ENCODE measurements around the gene SLC12A7.
"Not testable (repeated sequence)": the region's sequence is repeated elsewhere in the genome, so short reads cannot be mapped to it uniquely, and the experiment has no call there.

Gene SLC12A7

GRCh38 chr5:1095990-1096363 lies 15.9 kb downstream of the SLC12A7 start:
- DNase-seq, result no peak

DNA sequence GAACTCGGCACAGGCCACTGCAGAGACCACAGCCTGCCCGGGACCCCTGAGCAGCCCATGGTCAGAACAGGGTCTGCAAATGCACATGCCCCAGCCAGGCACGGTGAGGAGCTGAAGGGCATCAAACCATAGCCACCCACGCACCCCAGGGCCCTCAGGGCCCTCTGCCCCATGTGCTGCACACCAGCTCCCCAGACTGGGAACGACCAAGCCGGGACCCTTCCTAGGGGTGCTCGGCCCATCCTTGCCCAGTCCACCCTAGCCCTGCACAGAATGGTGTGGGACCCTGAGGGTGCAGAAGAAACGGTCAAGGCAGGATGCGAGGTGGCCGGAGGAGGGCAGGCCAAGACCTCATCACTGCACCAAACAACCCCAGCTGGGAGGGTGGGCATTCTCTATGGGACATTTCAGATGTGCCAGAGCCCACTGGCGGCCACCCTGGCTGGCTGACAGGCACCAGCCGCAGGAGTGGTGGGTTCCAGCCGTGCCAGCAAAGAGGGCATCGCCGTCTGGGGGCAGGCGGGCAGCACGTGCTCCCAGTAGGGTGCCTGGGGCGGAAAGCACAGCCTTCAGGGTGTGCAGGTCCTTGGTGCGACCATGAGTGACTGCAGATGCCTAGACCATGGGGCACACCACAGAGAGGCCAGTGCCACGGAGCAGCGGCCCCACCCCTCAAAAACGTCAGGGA lies 16.4 kb downstream of the SLC12A7 start:
- no peak for DNase-seq

DNA sequence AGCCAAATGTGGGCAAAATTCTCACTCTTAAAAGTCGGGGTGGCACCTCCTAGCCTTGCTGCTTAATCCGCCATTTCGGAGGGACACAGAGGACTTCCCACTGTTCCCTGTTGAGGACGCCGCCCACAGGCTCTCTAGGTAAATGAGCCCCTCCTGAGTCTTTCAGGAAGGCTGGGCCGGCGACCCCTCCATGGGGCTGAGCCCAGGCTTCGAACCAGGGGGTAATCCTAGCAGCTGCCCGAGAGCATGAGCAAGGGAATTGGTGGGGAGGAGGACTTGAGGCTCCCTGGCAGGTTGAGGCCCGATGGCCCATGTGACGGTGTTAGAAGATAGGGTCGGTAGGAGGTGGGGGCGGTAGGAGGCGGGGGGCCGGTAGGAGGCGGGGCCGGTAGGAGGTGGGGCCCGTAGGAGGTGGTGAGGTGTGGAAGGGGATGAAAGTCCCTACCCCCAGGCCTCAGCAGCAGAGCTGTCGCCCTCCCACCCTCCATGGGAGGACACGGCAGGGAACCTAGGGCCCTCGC lies 17.1 kb downstream of the SLC12A7 start:
- no peak for DNase-seq

GRCh38 chr5:1093361-1093760 lies 18.5 kb downstream of the SLC12A7 start:
- no peak for DNase-seq

DNA sequence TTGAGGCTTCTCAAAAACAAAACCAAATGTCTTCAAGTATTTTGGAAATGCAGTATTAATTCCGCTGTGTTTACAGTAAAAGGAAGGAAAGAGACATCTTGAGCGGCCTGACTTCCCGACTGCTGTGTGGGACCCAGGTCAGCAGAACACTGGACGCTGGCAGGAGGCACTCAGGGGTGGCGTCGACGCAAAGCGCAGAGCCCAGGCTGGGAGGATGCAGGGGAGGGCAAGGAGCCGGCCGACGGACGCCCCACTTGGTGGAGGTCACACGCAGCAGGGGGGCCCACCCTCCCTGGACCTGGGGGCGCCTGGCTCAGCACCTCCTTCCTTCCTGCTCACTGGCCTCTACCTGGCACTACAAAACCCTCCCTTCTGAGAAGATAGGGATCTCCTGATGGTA lies 19.7 kb downstream of the SLC12A7 start:
- no peak for DNase-seq

- DNase-seq, result no peak
Measured at GRCh38 chr5:1091632-1092031, 20.2 kb downstream of the SLC12A7 start.

DNA sequence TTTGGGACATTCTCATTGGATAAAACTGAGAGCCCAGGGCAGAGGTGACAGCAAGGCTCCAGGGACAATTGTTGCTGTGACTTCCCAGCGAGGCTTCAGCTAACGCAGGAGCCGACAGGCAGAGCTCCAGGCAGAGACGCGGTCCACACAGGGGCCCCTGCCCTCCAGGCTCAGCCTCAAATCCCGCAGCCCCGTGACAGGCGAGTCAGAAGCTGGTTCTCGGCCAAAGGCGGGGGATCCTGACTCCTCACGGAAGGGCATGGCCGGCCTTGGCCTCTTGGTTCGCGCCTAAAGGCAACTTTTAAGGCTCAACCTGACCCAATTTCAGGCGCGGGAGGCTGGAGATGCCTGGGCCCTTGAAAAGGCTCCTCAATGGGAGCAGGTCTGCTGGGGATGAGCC lies 21.3 kb downstream of the SLC12A7 start:
- no peak for DNase-seq

- no peak for DNase-seq
Measured at GRCh38 chr5:1089621-1090040, 22.2 kb downstream of the SLC12A7 start.

GRCh38 chr5:1089146-1089545 lies 22.7 kb downstream of the SLC12A7 start:
- no peak for DNase-seq

DNA sequence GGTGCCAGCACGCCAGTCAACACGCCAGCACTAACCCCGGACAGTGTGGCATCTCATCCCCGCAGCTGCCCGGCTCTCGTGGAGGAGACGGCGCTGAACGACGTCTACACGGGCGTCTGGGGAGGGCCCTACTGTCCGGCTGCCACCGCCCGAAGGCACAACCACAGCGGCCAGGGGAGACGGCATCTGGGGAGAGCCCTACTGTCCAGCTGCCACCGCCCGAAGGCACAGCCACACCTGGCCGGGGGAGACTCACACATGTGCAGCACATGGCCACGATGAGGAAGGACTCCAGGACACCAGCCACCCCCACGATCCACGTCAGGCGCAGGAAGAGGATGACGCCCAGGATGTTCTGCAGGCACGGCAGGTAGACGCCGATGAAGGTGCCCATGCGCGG lies 23.1 kb downstream of the SLC12A7 start:
- no peak for DNase-seq

DNA sequence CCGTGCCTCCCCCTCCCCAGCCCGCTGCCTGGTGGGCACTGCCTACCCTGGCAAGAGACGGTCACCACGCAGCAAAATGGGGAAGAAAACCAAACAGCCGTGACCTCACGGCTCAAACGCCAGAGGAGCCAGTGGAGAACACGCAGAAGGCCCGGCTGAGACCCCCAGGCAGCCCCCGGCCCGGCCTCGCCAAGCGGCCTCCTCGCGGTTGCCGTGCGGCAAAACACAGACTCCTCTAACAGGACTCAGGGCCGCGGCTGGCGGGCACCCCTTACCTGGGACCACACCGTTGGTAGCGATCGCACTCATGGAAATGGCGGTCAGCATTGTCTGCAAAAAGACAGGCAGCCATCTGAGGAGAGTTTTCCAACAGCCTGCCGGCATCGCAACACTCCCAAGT lies 23.8 kb downstream of the SLC12A7 start:
- no peak for DNase-seq

GRCh38 chr5:1087428-1087827 lies 24.4 kb downstream of the SLC12A7 start:
- DNase-seq, result no peak

DNA sequence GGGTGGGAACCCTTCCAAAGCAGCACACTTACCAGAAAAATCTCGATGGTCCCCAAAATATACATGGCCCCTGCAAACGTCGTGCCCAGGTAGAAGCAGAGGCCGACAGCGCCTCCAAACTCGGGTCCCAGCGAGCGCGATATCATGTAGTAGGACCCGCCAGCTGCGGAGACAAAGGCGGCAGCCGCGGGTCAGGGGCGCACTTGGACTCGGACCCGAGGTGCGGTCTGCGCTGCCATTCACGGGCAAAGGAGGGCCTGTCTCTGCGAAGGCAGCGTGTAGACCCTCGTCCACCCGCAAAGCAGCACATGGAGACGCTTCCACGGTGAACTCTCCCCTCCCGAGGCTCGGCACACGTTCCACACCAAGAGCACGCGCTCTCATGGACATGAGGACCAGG lies 25.0 kb downstream of the SLC12A7 start:
- DNase-seq, result no peak

GRCh38 chr5:1086137-1086536 lies 25.7 kb downstream of the SLC12A7 start:
- DNase-seq, result no peak

DNA sequence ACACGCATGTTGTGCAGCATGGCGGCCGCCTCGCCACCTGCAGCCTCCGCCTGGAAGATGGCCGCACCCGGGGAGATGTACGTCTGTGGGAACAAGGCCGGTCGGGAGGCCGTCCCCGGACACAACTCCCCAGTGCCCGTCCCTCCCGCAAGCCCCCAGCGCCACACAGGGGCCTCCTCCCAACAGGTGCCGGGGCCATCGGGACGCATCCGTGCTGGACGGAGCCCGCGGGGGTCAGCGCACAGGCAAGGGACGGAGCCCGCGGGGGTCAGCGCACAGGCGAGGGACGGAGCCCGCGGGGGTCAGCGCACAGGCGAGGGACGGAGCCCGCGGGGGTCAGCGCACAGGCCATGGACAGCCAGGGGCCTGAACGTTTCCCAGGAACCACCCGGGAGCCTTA lies 26.5 kb downstream of the SLC12A7 start:
- DNase-seq, result no peak

- no peak for DNase-seq
Measured at GRCh38 chr5:1083823-1084605, 27.8 kb downstream of the SLC12A7 start.

DNA sequence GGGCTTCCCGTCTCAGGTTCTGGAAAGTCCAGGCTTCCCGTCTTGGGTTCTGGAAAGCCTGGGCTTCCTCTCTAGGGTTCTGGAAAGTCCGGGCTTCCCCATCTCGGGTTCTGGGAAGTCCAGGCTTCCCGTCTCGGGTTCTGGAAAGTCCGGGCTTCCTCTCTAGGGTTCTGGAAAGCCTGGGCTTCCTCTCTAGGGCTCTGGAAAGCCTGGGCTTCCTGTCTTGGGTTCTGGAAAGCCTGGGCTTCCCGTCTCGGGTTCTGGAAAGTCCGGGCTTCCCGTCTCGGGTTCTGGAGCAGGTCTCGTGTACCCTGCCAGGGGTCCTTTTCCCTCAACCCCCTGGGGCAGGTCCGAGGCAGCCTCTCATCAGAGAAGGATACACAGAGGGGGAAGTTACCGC lies 28.8 kb downstream of the SLC12A7 start:
- DNase-seq, result not testable (repeated sequence)

DNA sequence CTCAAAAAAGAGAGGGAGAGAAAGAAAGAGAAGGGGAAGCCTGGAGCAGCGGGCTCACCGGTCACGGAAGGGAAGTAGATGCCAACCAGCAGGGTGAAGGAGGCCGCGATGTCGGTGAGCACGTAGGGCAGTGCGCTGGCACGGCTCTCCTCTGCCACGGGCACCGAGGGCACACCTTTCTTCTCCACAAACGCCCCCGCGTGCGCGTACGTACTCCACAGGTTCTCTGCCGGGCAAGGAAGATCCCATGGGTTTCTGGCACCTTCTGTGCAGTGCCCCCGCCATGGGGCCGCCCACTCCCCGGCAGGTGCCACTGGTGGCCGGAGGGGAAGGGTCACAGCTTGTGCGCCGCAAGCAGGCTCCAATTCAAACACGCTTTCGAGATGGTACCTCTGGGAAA lies 30.3 kb downstream of the SLC12A7 start:
- DNase-seq, result no peak

DNA sequence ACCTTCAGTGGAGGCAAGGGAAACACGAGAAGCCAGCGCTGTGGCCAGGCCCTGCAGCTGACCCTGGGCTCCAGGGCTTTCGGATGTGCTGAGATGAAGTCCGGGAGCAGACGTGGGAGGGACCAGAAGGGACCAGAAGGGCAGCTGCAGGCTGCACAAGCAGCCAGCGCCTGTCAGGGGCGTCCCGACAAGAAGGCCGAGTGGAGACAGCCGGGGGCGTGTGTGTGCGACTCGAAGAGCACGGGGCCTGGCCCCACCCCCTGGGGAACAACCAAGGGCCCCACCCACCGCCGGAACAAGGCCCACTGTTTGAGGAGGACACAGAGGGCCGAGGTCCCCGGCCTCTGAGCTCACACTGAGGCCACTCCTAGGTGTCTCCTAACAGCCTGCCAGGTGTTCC lies 31.4 kb downstream of the SLC12A7 start:
- DNase-seq, result no peak

- DNase-seq, result no peak
Measured at GRCh38 chr5:1079961-1080360, 31.9 kb downstream of the SLC12A7 start.

- DNase-seq, result no peak
Measured at GRCh38 chr5:1079486-1079885, 32.4 kb downstream of the SLC12A7 start.

GRCh38 chr5:1078851-1079250 lies 33.0 kb downstream of the SLC12A7 start:
- no peak for DNase-seq

- no peak for DNase-seq
Measured at GRCh38 chr5:1078206-1078605, 33.7 kb downstream of the SLC12A7 start.

DNA sequence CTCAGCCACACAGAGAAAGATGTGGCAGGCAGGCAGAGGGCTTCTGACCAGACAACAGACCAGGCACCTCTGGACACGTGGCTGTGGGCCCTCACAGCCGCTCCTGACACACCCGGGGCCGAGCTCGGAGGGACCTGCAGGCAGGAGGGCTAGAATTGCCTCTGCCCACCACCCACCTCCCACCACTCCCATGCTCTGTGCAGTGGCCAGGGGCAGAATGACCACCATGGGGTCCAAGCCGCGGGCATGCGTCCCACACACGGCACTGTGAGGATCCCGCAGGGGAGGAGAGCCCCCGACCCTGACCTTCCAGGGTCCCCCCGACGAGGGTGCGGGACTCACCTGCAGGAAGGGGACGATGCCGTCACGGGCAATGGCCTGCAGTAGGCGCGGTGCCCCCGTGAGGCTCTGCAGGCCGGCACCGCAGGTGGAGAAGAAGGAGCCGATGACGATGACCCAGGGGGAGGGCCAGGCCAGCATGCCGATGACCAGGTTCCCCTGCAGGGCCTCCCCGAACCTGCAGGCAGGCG lies 34.3 kb downstream of the SLC12A7 start:
- no peak for DNase-seq

Data from femur (tissue), 1 donor.